WERI-Rb-1 (cell line): ENCODE data around the gene MAGI1.
A peak's percentile ranks its signal among the peaks of the same experiment; 100 is the strongest.

Source experiments
- DNase-seq: peaks from one replicate; pipeline ENCODE4 v3.0.0-alpha.2; 2020
- H3K27ac ChIP-seq: fragments of 250-450 bp; sonication (Bioruptor Pico); 2 replicates; pipeline ENCODE4 v1.5.1; 2020; ENCODE audit warnings: mild to moderate bottlenecking, moderate library complexity
- H3K27me3 ChIP-seq: fragments of 250-450 bp; sonication (Bioruptor Pico); 2 replicates; pipeline ENCODE4 v1.5.1; 2021; ENCODE audit warnings: mild to moderate bottlenecking, low read depth, moderate library complexity; ENCODE audit not compliant: insufficient read depth, severe bottlenecking
- H3K36me3 ChIP-seq: fragments of 250-450 bp; sonication (Bioruptor Pico); 2 replicates; pipeline ENCODE4 v1.5.1; 2020; ENCODE audit warnings: mild to moderate bottlenecking, moderate library complexity
- H3K4me3 ChIP-seq: 2 replicates; pipeline ENCODE4 v1.5.1; 2011; ENCODE audit warnings: low read depth, mild to moderate bottlenecking, control low read depth, low read length
- H3K9me3 ChIP-seq: fragments of 250-450 bp; sonication (Bioruptor Pico); 2 replicates; pipeline ENCODE4 v1.5.1; 2021; ENCODE audit warnings: mild to moderate bottlenecking, moderate library complexity; ENCODE audit not compliant: severe bottlenecking
- TF ChIP-seq, protein P1 (sequence below): IDR thresholded peaks from 2 replicates; pipeline ENCODE4 v1.5.1; 2011; ENCODE audit warnings: low read depth, mild to moderate bottlenecking, control low read depth, inconsistent platforms, low read length

The MAGI1 gene

DNA sequence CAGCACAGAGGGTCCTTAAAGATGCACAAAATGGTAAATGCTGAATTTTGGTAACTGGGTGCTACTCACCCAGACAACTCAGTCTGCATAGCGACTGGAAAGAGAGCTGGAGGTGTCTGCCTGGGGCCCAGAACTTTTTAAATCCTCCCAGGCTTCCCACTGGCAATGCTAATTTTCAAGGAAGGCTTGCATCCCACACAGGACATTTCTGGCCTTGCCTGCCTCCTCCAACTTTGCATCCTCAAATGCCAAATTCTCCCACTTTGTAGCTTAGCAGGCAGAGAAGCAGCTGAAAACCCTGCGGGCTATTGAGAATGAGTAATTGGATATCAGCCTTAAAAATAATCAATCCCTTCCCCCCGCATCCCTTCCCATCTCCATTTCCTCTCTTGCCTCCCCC lies 694.3 kb downstream of the MAGI1 start:
- Histone ChIP-seq H3K4me3 (no peak overlapping the region), H3K27me3 (no peaks in the 10 kb centered on the region), H3K27ac (no peak overlapping the region), H3K9me3 (no peaks in the 10 kb centered on the region), H3K36me3 (no peaks in the 10 kb centered on the region)
- TF ChIP-seq, protein P1, sequence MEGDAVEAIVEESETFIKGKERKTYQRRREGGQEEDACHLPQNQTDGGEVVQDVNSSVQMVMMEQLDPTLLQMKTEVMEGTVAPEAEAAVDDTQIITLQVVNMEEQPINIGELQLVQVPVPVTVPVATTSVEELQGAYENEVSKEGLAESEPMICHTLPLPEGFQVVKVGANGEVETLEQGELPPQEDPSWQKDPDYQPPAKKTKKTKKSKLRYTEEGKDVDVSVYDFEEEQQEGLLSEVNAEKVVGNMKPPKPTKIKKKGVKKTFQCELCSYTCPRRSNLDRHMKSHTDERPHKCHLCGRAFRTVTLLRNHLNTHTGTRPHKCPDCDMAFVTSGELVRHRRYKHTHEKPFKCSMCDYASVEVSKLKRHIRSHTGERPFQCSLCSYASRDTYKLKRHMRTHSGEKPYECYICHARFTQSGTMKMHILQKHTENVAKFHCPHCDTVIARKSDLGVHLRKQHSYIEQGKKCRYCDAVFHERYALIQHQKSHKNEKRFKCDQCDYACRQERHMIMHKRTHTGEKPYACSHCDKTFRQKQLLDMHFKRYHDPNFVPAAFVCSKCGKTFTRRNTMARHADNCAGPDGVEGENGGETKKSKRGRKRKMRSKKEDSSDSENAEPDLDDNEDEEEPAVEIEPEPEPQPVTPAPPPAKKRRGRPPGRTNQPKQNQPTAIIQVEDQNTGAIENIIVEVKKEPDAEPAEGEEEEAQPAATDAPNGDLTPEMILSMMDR = no peak
- no peak for DNase-seq

DNA sequence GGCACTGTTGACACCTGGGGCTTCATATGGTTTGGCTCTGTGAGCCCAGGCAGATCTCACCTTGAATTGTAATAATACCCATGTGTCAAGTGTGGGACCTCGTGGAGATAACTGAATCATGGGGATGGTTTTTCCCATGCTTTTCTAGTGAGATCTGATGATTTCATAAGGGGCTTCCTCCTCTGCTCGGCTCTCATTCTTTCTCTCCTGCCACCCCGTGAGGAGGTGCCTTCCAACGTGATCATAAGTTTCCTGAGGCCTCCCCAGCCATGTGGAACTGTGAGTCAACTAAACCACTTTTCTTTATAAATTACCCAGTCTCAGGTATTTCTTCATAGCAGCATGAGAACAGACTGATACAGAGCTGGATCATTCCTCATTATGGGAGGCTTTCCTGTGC lies 695.0 kb downstream of the MAGI1 start:
- Histone ChIP-seq H3K27me3 (no peaks in the 10 kb centered on the region), H3K27ac (no peak overlapping the region), H3K36me3 (no peaks in the 10 kb centered on the region), H3K9me3 (no peaks in the 10 kb centered on the region), H3K4me3 (no peak overlapping the region)
- TF ChIP-seq, protein P1 = no peak
- no peak for DNase-seq

DNA sequence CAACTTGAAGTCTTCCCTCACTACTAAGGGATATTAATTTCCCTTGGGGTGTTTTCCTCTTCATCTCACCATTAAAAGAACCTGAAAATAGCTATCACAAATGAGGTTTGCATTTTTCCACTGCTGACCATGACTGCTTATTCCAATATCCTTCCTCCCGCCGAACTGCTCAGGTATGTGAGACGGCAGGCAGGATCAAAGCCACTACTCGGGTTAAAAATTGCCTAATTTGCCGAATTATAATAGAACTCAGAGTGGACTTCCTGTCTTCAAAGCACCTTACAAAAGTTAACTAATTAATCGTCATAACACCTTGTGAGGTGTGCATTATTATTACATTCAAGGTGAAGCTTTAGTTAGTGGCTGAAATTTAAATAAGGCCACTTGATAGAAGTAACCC lies 695.7 kb downstream of the MAGI1 start:
- Histone ChIP-seq H3K27me3 (no peaks in the 10 kb centered on the region), H3K36me3 (no peaks in the 10 kb centered on the region), H3K4me3 (no peak overlapping the region), H3K27ac (no peak overlapping the region), H3K9me3 (no peaks in the 10 kb centered on the region)
- TF ChIP-seq, protein P1 = no peak
- no peak for DNase-seq

DNA sequence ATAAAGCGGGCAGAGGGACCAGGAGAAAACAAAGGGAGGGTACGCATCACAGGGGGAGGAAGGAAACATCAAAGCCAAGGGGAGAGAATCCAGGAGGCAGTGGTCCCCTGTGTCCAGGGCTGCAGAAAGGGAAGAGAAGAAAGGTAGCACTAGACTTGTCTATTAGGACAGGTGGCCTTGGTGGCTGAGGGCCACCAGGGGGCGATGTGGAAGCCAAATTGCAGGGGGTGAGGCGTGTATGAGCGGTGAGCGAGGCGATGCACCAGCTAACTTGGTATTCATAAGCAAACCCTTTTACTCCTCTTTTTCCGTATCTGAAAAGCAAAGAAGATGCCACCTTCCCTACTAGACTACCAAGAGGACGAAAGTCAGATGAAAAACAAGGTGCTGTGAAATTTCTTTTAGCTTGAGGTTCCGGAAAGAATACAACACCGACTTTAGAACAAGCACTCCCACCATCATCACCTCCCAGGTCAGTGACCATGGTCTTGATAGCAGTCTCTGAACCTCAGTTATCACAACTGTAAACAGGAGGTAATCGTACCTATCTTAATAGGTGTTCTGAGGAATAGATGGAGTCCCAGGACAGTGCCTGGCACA lies 696.5 kb downstream of the MAGI1 start:
- TF ChIP-seq, protein P1 = peak; percentile 87
- DNase-seq = peak; percentile 61
- no peak overlapping the region for H3K27ac ChIP-seq
- H3K9me3 ChIP-seq = no peaks in the 10 kb centered on the region
- H3K36me3 ChIP-seq = no peaks in the 10 kb centered on the region
- no peak overlapping the region for H3K4me3 ChIP-seq
- no peaks in the 10 kb centered on the region for H3K27me3 ChIP-seq

DNA sequence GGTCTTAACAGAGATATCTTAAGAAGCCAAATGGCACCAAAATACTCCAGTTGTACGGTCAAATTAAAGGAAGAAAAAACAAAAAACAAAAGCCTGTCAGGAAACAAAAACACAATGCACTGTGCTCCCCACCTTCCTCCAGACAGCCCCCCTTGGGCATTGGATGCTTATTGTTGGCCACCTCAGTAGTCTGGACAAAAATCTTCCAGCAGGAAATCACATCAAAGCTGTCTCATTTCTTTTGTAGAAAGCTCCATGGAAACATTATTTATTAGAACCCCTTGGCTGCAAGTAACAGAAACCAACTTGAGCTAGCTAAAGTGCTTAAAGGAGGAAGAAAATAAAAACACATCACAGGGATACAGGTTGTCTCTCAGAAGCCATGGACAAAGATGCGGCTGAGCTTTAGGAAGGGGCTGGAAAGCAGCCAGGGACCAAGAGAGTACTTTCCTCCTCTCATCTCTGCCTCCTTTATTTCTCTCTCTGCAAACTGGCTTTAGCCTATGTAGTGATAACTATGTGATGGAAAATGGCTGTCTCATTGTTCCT lies 699.5 kb downstream of the MAGI1 start:
- H3K36me3 ChIP-seq = no peaks in the 10 kb centered on the region
- H3K4me3 ChIP-seq = no peak overlapping the region
- TF ChIP-seq, protein P1 = no peak
- no peak overlapping the region for H3K27ac ChIP-seq
- no peak for DNase-seq
- no peaks in the 10 kb centered on the region for H3K9me3 ChIP-seq
- no peaks in the 10 kb centered on the region for H3K27me3 ChIP-seq

DNA sequence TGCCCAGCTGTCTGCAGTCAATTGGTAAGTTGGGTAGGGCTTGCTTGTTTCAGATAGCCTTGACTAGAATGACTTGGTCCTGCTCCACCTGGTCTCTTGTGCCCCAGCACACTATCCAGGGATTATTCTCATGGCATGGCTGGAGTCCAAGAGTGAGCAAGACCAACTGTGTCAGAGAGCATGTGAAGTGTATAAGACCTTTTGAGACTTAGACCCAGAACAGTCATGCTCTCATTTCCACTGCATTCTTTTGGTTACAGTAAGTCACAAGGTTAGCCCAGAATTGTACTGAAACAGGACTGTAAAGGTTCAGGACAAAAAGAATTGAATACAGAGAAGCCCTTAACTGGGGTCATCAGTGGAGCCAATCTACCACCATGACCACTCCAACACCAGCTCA lies 700.1 kb downstream of the MAGI1 start:
- no peak for DNase-seq
- no peaks in the 10 kb centered on the region for H3K9me3 ChIP-seq
- H3K36me3 ChIP-seq = no peaks in the 10 kb centered on the region
- no peak overlapping the region for H3K4me3 ChIP-seq
- H3K27me3 ChIP-seq = no peaks in the 10 kb centered on the region
- H3K27ac ChIP-seq = no peak overlapping the region
- TF ChIP-seq, protein P1 = no peak
